HUDEP-2 (cell line): ENCODE data around the gene ATP5F1B.
"Not testable (repeated sequence)": the region's sequence is repeated elsewhere in the genome, so short reads cannot be mapped to it uniquely, and the experiment has no call there.

ENCODE experiments used
- DNase-seq, 76 experiments: peaks; one replicate each; lab custom pipeline; 2025; ENCODE audit not compliant: unreplicated experiment in 76 of 76; lab: John Stamatoyannopoulos, UW

The ATP5F1B gene

GRCh38 chr12:56653781-56654180 lies 8.0 kb upstream of the ATP5F1B start:
- not testable (repeated sequence) for DNase-seq

- not testable (repeated sequence) for DNase-seq
Observed at GRCh38 chr12:56648023-56648422, 2.2 kb upstream of the ATP5F1B start.

- DNase-seq, result peak in 2 of 76 experiments; percentile 23 to 45
Observed at GRCh38 chr12:56645201-56645716, 525 bp downstream of the ATP5F1B start.

GRCh38 chr12:56644654-56645053 lies 1.1 kb downstream of the ATP5F1B start:
- no peak for DNase-seq

- DNase-seq, result no peak
Observed at GRCh38 chr12:56641219-56641618, 4.6 kb downstream of the ATP5F1B start.

- DNase-seq, result no peak
Observed at GRCh38 chr12:56637621-56638020, 8.2 kb downstream of the ATP5F1B start.

GRCh38 chr12:56636675-56637540 lies 8.9 kb downstream of the ATP5F1B start:
- peak; percentile 71 to 99 (median 97) for DNase-seq

GRCh38 chr12:56635806-56636674 lies 9.7 kb downstream of the ATP5F1B start:
- DNase-seq, result peak in 72 of 76 experiments; percentile 19 to 94 (median 80)

GRCh38 chr12:56634837-56635791 lies 10.7 kb downstream of the ATP5F1B start:
- DNase-seq, result peak in 67 of 76 experiments; percentile 8 to 74 (median 56)

- peak in 2 of 76 experiments; percentile 9 to 15 for DNase-seq
Observed at GRCh38 chr12:56634242-56634836, 11.4 kb downstream of the ATP5F1B start.

- no peak for DNase-seq
Observed at GRCh38 chr12:56633468-56634241, 12.1 kb downstream of the ATP5F1B start.

GRCh38 chr12:56632701-56633467 lies 12.9 kb downstream of the ATP5F1B start:
- no peak for DNase-seq

- DNase-seq, result peak in 50 of 76 experiments; percentile 10 to 66 (median 46)
Observed at GRCh38 chr12:56631790-56632700, 13.7 kb downstream of the ATP5F1B start.

GRCh38 chr12:56630180-56630632 lies 15.6 kb downstream of the ATP5F1B start, which contains the start of gene BAZ2A:
BAZ2A (minus strand) TSS chr12:56630326; CDS start chr12:56617530, 12,796 bp downstream.
- DNase-seq, result peak in 70 of 76 experiments; percentile 6 to 84 (median 61)

- DNase-seq, result peak in 1 of 76 experiments; percentile 13
Observed at GRCh38 chr12:56629459-56630179, 16.2 kb downstream of the ATP5F1B start.
